Mesenchymal stem cell (in vitro differentiated cells and primary cell): ENCODE measurements around the gene HSF2BP.
"Not testable (repeated sequence)": the region's sequence is repeated elsewhere in the genome, so short reads cannot be mapped to it uniquely, and the experiment has no call there.

Source experiments
- DNase-seq: peaks from one replicate; pipeline ENCODE4 v3.0.0-alpha.2; 2013
- H2AFZ ChIP-seq: one replicate; pipeline ENCODE4 v1.6.1; 2013; ENCODE audit warnings: low read depth, mild to moderate bottlenecking, control low read depth, inconsistent platforms, low read length, moderate library complexity
- H2AK5ac ChIP-seq: 2 replicates; pipeline ENCODE4 v1.6.1; 2013; ENCODE audit warnings: low read length, moderate library complexity, mild to moderate bottlenecking, inconsistent platforms; ENCODE audit not compliant: severe bottlenecking
- H2BK120ac ChIP-seq: one replicate; pipeline ENCODE4 v1.6.1; 2013; ENCODE audit warnings: low read depth, mild to moderate bottlenecking, inconsistent platforms, low read length, moderate library complexity
- H2BK12ac ChIP-seq, 2 experiments: one replicate each; pipeline ENCODE4 v1.6.1; 2013; ENCODE audit warnings: inconsistent platforms in 2 of 2, low read length in 2 of 2, mild to moderate bottlenecking in 2 of 2, moderate library complexity in 2 of 2, control low read depth in 1 of 2
- H2BK15ac ChIP-seq: one replicate; pipeline ENCODE4 v1.6.1; 2013; ENCODE audit warnings: mild to moderate bottlenecking, low read depth, inconsistent platforms; ENCODE audit not compliant: poor library complexity, severe bottlenecking
- H2BK5ac ChIP-seq: 2 replicates; pipeline ENCODE4 v1.6.1; 2013; ENCODE audit warnings: low read depth, mild to moderate bottlenecking, low read length, control low read depth, inconsistent platforms; ENCODE audit not compliant: poor library complexity, severe bottlenecking
- H3K14ac ChIP-seq, 2 experiments: one replicate each; pipeline ENCODE4 v1.6.1; 2013; ENCODE audit warnings: inconsistent platforms in 2 of 2, low read length in 2 of 2, control low read depth in 1 of 2, mild to moderate bottlenecking in 1 of 2, moderate library complexity in 1 of 2
- H3K18ac ChIP-seq, 2 experiments: one replicate each; pipeline ENCODE4 v1.6.1; 2013; ENCODE audit warnings: inconsistent platforms in 2 of 2, low read length in 2 of 2, control low read depth in 1 of 2, low read depth in 1 of 2, mild to moderate bottlenecking in 1 of 2
- H3K23ac ChIP-seq, 2 experiments: one replicate each; pipeline ENCODE4 v1.6.1; 2013; ENCODE audit warnings: inconsistent platforms in 2 of 2, low read length in 2 of 2, mild to moderate bottlenecking in 2 of 2, moderate library complexity in 2 of 2, control low read depth in 1 of 2
- H3K27ac ChIP-seq: 2 replicates; pipeline ENCODE4 v1.5.1; 2013; ENCODE audit warnings: mild to moderate bottlenecking, moderate library complexity, low read length, control low read depth, inconsistent platforms; ENCODE audit not compliant: poor library complexity, severe bottlenecking
- H3K27me3 ChIP-seq, 2 experiments: 2 replicates each; pipeline versions ENCODE4 v1.6.1 to v1.7.0; 2013; ENCODE audit warnings: low read length in 2 of 2, mild to moderate bottlenecking in 2 of 2, moderate library complexity in 2 of 2, control low read depth in 1 of 2, inconsistent platforms in 1 of 2; ENCODE audit not compliant: control insufficient read depth in 1 of 2, insufficient read depth in 1 of 2
- H3K36me3 ChIP-seq, 2 experiments: 2 replicates each; pipeline versions ENCODE4 v1.6.1 to v1.7.0; 2013; ENCODE audit warnings: low read length in 2 of 2, control low read depth in 1 of 2, inconsistent platforms in 1 of 2, low read depth in 1 of 2, mild to moderate bottlenecking in 1 of 2; ENCODE audit not compliant: insufficient read depth in 2 of 2, control insufficient read depth in 1 of 2
- H3K4ac ChIP-seq, 2 experiments: one replicate each; pipeline ENCODE4 v1.6.1; 2013; ENCODE audit warnings: inconsistent platforms in 2 of 2, low read length in 2 of 2, mild to moderate bottlenecking in 2 of 2, moderate library complexity in 2 of 2, control low read depth in 1 of 2, low read depth in 1 of 2
- H3K4me1 ChIP-seq: 2 replicates; pipeline ENCODE4 v1.6.1; 2013; ENCODE audit warnings: low read depth, low read length, control low read depth; ENCODE audit not compliant: control insufficient read depth, insufficient read depth
- H3K4me2 ChIP-seq: 2 replicates; pipeline ENCODE4 v1.6.1; 2013; ENCODE audit warnings: low read length, mild to moderate bottlenecking, inconsistent platforms; ENCODE audit not compliant: poor library complexity, severe bottlenecking
- H3K4me3 ChIP-seq, 2 experiments: 2 replicates each; pipeline versions ENCODE4 v1.5.1 to v1.7.0; 2013; ENCODE audit warnings: low read length in 2 of 2, mild to moderate bottlenecking in 2 of 2, control low read depth in 1 of 2, low read depth in 1 of 2; ENCODE audit not compliant: insufficient read depth in 1 of 2
- H3K79me1 ChIP-seq: replicated peaks from 2 replicates; pipeline ENCODE4 v1.6.1; 2013; ENCODE audit warnings: mild to moderate bottlenecking, control low read depth, low read length, inconsistent platforms; ENCODE audit not compliant: poor library complexity, severe bottlenecking
- H3K9ac ChIP-seq: 2 replicates; pipeline ENCODE4 v1.7.0; 2013; ENCODE audit warnings: mild to moderate bottlenecking, low read length, moderate library complexity
- H3K9me3 ChIP-seq: 2 replicates; pipeline ENCODE4 v1.7.0; 2013; ENCODE audit warnings: mild to moderate bottlenecking, low read length; ENCODE audit not compliant: control insufficient read depth
- H4K8ac ChIP-seq: one replicate; pipeline ENCODE4 v1.6.1; 2013; ENCODE audit warnings: inconsistent platforms, mild to moderate bottlenecking, low read length, moderate library complexity
- H4K91ac ChIP-seq: one replicate; pipeline ENCODE4 v1.6.1; 2013; ENCODE audit warnings: mild to moderate bottlenecking, low read length, inconsistent platforms
- WGBS: methylation state at CpG from one replicate; pipeline ENCODE4 v1.1.7; 2013; ENCODE audit warnings: mixed read lengths; 5-methylcytosine and 5-hydroxymethylcytosine counted together

The HSF2BP gene

GRCh38 chr21:43498065-43498464 is 161.2 kb downstream of the HSF2BP start:
- not testable (repeated sequence) for DNase-seq, H3K4ac ChIP-seq

GRCh38 chr21:43494279-43495012 is 164.8 kb downstream of the HSF2BP start:
- not testable (repeated sequence) for H3K4me3 ChIP-seq, H2BK120ac ChIP-seq, H2AFZ ChIP-seq, H3K14ac ChIP-seq, H3K36me3 ChIP-seq, H3K4me2 ChIP-seq, H3K23ac ChIP-seq, H3K9me3 ChIP-seq, H3K27me3 ChIP-seq, H4K8ac ChIP-seq, DNase-seq, H3K79me1 ChIP-seq, H4K91ac ChIP-seq, H3K27ac ChIP-seq, H2AK5ac ChIP-seq, H3K18ac ChIP-seq, H2BK5ac ChIP-seq, H3K4ac ChIP-seq, H2BK12ac ChIP-seq, H3K9ac ChIP-seq, H2BK15ac ChIP-seq, H3K4me1 ChIP-seq
- WGBS: no CpG with 5 or more reads among the region's 18 CpGs

More at GRCh38 chr21:43498065-43498464, 161.2 kb downstream of the HSF2BP start:
- H3K4me1 ChIP-seq, H3K18ac ChIP-seq, H2BK15ac ChIP-seq, H2AK5ac ChIP-seq, H3K4me3 ChIP-seq, H2BK12ac ChIP-seq, H3K27me3 ChIP-seq, H3K27ac ChIP-seq, H2BK120ac ChIP-seq, H3K9me3 ChIP-seq, H4K8ac ChIP-seq, H3K36me3 ChIP-seq, H4K91ac ChIP-seq, H3K23ac ChIP-seq, H3K14ac ChIP-seq, H3K79me1 ChIP-seq, H3K9ac ChIP-seq, H3K4me2 ChIP-seq, H2BK5ac ChIP-seq, H2AFZ ChIP-seq: not testable (repeated sequence)
- no CpG with 5 or more reads among the region's 7 CpGs for WGBS

GRCh38 chr21:43493471-43493870 is 165.8 kb downstream of the HSF2BP start:
- not testable (repeated sequence) for H2BK120ac ChIP-seq, H2AK5ac ChIP-seq, DNase-seq, H3K14ac ChIP-seq, H2BK12ac ChIP-seq, H4K91ac ChIP-seq, H2BK5ac ChIP-seq, H3K4me1 ChIP-seq, H3K4ac ChIP-seq, H3K27me3 ChIP-seq, H2BK15ac ChIP-seq, H2AFZ ChIP-seq, H3K36me3 ChIP-seq, H3K23ac ChIP-seq, H3K18ac ChIP-seq, H3K4me2 ChIP-seq, H3K79me1 ChIP-seq, H3K4me3 ChIP-seq, H3K9ac ChIP-seq, H4K8ac ChIP-seq, H3K9me3 ChIP-seq, H3K27ac ChIP-seq
- no CpG with 5 or more reads among the region's 14 CpGs for WGBS

- H2BK15ac ChIP-seq, H3K9me3 ChIP-seq, H2AK5ac ChIP-seq, H3K79me1 ChIP-seq, H3K36me3 ChIP-seq, H3K4me2 ChIP-seq, H4K8ac ChIP-seq, H3K23ac ChIP-seq, H2BK5ac ChIP-seq, H3K4me3 ChIP-seq, H3K27me3 ChIP-seq, H3K27ac ChIP-seq, H2BK12ac ChIP-seq, H3K4ac ChIP-seq, H3K4me1 ChIP-seq, H3K18ac ChIP-seq, H2BK120ac ChIP-seq, H2AFZ ChIP-seq, H4K91ac ChIP-seq, DNase-seq, H3K14ac ChIP-seq, H3K9ac ChIP-seq: not testable (repeated sequence)
- WGBS: no CpG with 5 or more reads among the region's 17 CpGs
Observed at GRCh38 chr21:43488235-43488634, 171.1 kb downstream of the HSF2BP start.
